Activated CD8-positive, alpha-beta T cell treated with anti-CD3 and anti-CD28 coated beads for 36 hours (primary cell): ENCODE measurements around the gene ANXA5. TPM values are rescaled to one million over a fixed set of nuclear protein-coding genes. Genes with fewer than 3 reads are reported as not detected.

Source experiments
- ATAC-seq: fragments of 200-7000 bp; cut with Tn5 transposase; one replicate; pipeline ENCODE4 v1.10.0; 2021; ENCODE audit warnings: mild to moderate bottlenecking, moderate library complexity
- CTCF ChIA-PET: fragments of 350-600 bp; sonication (Branson Sonifier 250); formaldehyde crosslinking; loops from one replicate; lab custom pipeline; 2021; ENCODE audit warnings: antibody characterized with exemption; lab: Charles Lee
- POLR2A ChIA-PET: fragments of 350-600 bp; sonication (Branson Sonifier 250); formaldehyde crosslinking; loops from one replicate; lab custom pipeline; 2021; ENCODE audit warnings: antibody characterized with exemption; lab: Charles Lee
- DNase-seq: peaks from one replicate; pipeline ENCODE4 v3.0.0-alpha.2; 2020
- H3K27ac Mint-ChIP-seq: one replicate; pipeline ENCODE4 v1.8.0; 2021; ENCODE audit warnings: mild to moderate bottlenecking, mixed read lengths
- H3K27me3 Mint-ChIP-seq: one replicate; pipeline ENCODE4 v1.8.0; 2021; ENCODE audit warnings: mixed read lengths
- H3K36me3 Mint-ChIP-seq: one replicate; pipeline ENCODE4 v1.8.0; 2021; ENCODE audit warnings: low read depth, mixed read lengths
- H3K4me1 Mint-ChIP-seq: one replicate; pipeline ENCODE4 v1.8.0; 2021; ENCODE audit warnings: low read depth, mixed read lengths
- H3K4me3 Mint-ChIP-seq: one replicate; pipeline ENCODE4 v1.8.0; 2021; ENCODE audit warnings: mild to moderate bottlenecking, moderate library complexity, mixed read lengths
- H3K9me3 Mint-ChIP-seq: one replicate; pipeline ENCODE4 v1.8.0; 2021; ENCODE audit warnings: mixed read lengths
- CTCF ChIP-seq: fragments of 200-600 bp; IDR thresholded peaks from one replicate; pipeline ENCODE4 v1.8.0; 2022; ENCODE audit warnings: antibody characterized with exemption, mild to moderate bottlenecking
- intact Hi-C: fragments of 100-400 bp; cut with micrococcal nuclease; formaldehyde crosslinking; loops from one replicate; pipeline ENCODE4 v1.10.0; 2022
- total RNA-seq, 2 experiments: library from RNA; stranded (reverse); gene quantifications; one replicate each; pipeline ENCODE4 v1.2.3, GENCODE V29; 2021

The ANXA5 gene
- total RNA-seq, 2 experiments from 2014 or later = 31.4 to 34.1 TPM

- ATAC-seq (no peak), DNase-seq (no peak)
- no peak overlapping the region for H3K27ac Mint-ChIP-seq
- H3K4me1 Mint-ChIP-seq = no peaks in the 10 kb centered on the region
- H3K9me3 Mint-ChIP-seq = no peaks in the 10 kb centered on the region
- no peak overlapping the region for H3K4me3 Mint-ChIP-seq
- intact Hi-C loops = no loop called here
- H3K27me3 Mint-ChIP-seq = no peaks in the 10 kb centered on the region
- POLR2A ChIA-PET = interaction anchor here (1.0 kb wide), 1 partner anchor 10 kb away, joined by 3 read pairs; no protein-coding TSS in a partner anchor
- peaks cover 2% of the 10 kb centered on the region for H3K36me3 Mint-ChIP-seq
- TF ChIP-seq CTCF = no peak
- CTCF ChIA-PET = no interaction called here
Observed at GRCh38 chr4:121686255-121686654, 10.5 kb downstream of the ANXA5 start.

GRCh38 chr4:121685257-121685656 is 11.5 kb downstream of the ANXA5 start:
- POLR2A ChIA-PET = interaction anchor here (1.0 kb wide), 1 partner anchor 9 kb away, joined by 3 read pairs; no protein-coding TSS in a partner anchor
- H3K4me3 Mint-ChIP-seq = no peak overlapping the region
- H3K27ac Mint-ChIP-seq = no peak overlapping the region
- intact Hi-C loops = no loop called here
- ATAC-seq (no peak), DNase-seq (no peak)
- H3K4me1 Mint-ChIP-seq = no peaks in the 10 kb centered on the region
- H3K27me3 Mint-ChIP-seq = no peaks in the 10 kb centered on the region
- H3K36me3 Mint-ChIP-seq = peaks cover 6% of the 10 kb centered on the region
- no peak for TF ChIP-seq CTCF
- CTCF ChIA-PET = no interaction called here
- no peaks in the 10 kb centered on the region for H3K9me3 Mint-ChIP-seq

GRCh38 chr4:121684561-121684960 is 12.2 kb downstream of the ANXA5 start:
- Mint-ChIP-seq H3K9me3 (no peaks in the 10 kb centered on the region), H3K27ac (no peak overlapping the region), H3K4me1 (no peaks in the 10 kb centered on the region), H3K4me3 (no peak overlapping the region), H3K27me3 (no peaks in the 10 kb centered on the region), H3K36me3 (peaks cover 6% of the 10 kb centered on the region)
- no peak for ATAC-seq
- CTCF ChIA-PET = no interaction called here
- TF ChIP-seq CTCF = no peak
- intact Hi-C loops = no loop called here
- POLR2A ChIA-PET = no interaction called here
- no peak for DNase-seq

GRCh38 chr4:121684016-121684415 is 12.8 kb downstream of the ANXA5 start:
- POLR2A ChIA-PET = no interaction called here
- no peaks in the 10 kb centered on the region for H3K9me3 Mint-ChIP-seq
- H3K4me1 Mint-ChIP-seq = no peaks in the 10 kb centered on the region
- CTCF ChIA-PET = interaction anchor here (1.4 kb wide), 1 partner anchor 200 kb away, joined by 3 read pairs; no protein-coding TSS in a partner anchor
- no peak for TF ChIP-seq CTCF
- peaks cover 6% of the 10 kb centered on the region for H3K36me3 Mint-ChIP-seq
- ATAC-seq (no peak), DNase-seq (no peak)
- no peaks in the 10 kb centered on the region for H3K27me3 Mint-ChIP-seq
- no peak overlapping the region for H3K27ac Mint-ChIP-seq
- intact Hi-C loops = no loop called here
- H3K4me3 Mint-ChIP-seq = no peak overlapping the region

- Mint-ChIP-seq H3K9me3 (no peaks in the 10 kb centered on the region), H3K4me1 (no peaks in the 10 kb centered on the region), H3K4me3 (no peak overlapping the region), H3K36me3 (peaks cover 8% of the 10 kb centered on the region), H3K27me3 (no peaks in the 10 kb centered on the region), H3K27ac (no peak overlapping the region)
- intact Hi-C loops = no loop called here
- ChIA-PET POLR2A (no interaction called here), CTCF (interaction anchor here (0.7 kb wide), 1 partner anchor 9 kb away, joined by 3 read pairs; no protein-coding TSS in a partner anchor)
- DNase-seq = no peak
- no peak for ATAC-seq
- no peak for TF ChIP-seq CTCF
Observed at GRCh38 chr4:121680571-121680970, 16.2 kb downstream of the ANXA5 start.
